HG02943 (cell line): Measurements from ENCODE around the gene IGSF21.

ENCODE experiments used
- ATAC-seq: cut with Tn5 transposase; IDR thresholded peaks from one replicate; pipeline ENCODE4 v1.9.1; 2021; ENCODE audit warnings: mild to moderate bottlenecking, low read depth, moderate library complexity; ENCODE audit not compliant: unreplicated experiment

The IGSF21 gene

GRCh38 chr1:18288722-18289121 lies 181.1 kb downstream of the IGSF21 start:
- ATAC-seq, result no peak

DNA sequence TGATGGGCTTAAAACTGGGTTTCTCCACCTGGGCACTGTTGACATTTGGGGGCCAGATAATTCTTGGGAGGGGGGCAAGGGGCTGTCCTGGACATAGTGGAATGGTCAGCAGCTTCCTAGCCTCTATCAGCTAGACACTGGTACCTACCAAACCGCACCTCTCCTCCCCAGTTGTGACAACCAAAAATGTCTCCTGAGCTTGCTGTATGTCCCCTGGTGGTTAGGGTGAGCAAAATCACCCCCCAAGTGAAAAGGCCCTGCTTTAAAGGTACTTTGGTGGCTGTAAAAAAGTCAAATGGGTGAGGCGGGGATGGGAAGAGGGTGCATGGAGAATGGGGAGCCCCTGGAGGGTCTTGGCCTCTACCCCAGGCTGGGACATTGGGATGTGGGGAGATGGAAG lies 182.0 kb downstream of the IGSF21 start:
- no peak for ATAC-seq

DNA sequence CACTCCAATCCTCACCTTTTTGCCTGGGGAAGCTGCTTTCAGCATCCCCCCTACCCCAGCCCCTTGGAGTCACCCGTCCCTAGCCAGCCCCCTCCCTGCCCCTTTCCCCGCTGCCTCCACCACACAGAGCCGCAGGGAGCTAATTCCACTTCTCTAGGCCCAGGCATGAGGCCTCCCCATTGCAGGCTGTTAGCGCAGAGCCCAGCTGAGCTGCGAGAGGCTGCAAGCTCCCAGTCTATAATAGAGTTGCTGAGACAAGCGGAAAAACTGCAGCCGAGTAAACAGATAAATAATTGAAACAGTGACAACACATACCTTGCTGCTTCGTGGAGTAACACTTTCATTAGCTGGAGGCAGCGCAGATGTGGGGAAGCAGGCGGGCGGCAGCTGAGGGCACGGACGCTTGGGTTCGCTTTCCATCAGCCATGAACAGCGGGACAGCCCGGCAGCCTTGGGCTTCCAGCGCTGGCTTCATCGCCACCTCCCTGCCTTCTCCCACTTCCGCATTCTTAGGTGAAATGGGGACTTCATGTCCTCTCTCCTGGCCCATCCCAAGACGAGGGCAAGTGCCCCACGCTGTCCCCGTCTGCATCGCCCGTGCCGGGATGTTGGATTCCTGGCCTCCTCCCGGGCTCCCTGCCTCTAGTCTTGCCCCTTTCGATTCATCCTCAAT lies 183.3 kb downstream of the IGSF21 start:
- ATAC-seq, result no peak

DNA sequence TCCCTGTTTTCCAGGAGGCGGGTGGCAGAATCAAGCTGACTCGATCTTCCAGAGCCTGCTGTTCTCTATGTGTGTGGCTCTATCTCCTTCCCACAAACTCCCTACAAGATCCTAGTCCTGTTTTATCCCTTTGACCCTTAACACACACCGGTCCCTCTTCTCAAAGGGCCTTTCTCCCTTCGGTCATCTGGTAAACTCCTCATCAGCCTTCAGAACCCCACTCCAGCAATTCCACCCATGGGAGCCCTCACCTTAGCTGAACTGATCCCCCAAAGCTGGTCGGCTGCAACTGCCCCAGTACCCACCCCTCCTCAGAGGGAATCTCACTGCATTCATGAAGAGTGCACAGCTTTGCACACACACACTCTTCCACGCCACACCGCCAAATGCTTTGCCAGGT lies 184.9 kb downstream of the IGSF21 start:
- ATAC-seq, result no peak

DNA sequence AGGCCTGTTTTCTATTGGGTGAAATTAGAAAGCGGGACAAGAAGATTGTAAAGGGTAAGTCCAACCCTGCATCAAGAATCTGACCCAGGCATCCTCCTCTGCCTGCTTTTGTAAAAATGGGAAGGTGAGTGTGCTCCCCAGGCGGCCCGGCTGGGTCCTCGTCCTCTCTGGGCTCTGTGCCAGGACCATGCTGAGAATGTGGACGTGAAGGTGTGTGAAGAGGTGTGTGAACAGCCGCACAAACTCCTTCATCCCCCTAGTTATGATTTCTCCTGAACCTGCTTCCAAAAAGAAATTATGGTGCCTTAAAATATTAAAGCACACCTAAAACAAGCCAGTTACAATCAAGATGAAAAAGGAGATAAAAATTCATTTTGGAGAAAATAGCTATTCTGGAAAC lies 185.7 kb downstream of the IGSF21 start:
- ATAC-seq, result no peak

- no peak for ATAC-seq
These were observed 187.0 kb downstream of the IGSF21 start for GRCh38 chr1:18294437-18295176.

GRCh38 chr1:18297896-18298648 lies 190.5 kb downstream of the IGSF21 start:
- no peak for ATAC-seq

DNA sequence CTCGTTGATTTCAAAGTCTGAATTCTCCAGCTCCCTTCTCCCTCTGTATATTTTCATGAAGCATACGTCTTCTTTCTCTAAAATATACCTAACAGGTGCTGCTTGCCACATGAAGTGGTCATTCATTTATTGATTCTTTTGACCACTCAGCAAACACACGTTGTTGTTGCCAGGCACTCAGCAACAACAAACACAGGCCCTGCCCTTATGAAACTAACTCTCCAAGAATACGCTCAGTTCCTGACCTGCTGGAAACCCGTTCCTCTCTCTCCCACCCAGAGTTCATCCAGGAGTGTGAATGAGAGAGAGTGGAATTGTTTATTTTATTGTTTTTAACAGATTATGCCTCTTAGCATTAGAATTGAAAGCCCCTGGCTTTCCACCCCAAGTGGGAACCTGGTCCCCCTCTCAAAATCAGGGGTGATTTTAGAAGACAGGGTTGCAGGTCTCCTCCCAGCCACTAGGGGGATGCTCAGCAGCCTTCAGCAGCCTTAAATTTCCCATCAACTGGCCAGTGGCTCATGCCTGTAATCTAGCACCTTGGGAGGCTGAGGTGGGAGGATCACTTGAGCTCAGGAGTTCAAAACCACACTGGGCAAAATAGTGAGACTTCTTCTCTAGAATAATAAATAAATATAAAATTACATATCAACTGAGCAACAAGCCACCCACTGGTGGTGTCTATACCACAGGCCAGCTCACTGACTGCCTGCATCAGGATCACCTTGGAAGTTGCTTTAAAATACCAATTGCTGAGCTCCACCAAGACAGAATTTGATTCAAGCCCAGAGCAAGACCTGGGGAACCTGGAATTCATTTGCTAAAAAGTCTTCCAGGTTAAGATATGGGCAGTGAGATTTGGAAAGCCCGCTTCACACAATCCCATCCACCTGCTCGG lies 192.1 kb downstream of the IGSF21 start:
- no peak for ATAC-seq

GRCh38 chr1:18300376-18300775 lies 192.8 kb downstream of the IGSF21 start:
- no peak for ATAC-seq

DNA sequence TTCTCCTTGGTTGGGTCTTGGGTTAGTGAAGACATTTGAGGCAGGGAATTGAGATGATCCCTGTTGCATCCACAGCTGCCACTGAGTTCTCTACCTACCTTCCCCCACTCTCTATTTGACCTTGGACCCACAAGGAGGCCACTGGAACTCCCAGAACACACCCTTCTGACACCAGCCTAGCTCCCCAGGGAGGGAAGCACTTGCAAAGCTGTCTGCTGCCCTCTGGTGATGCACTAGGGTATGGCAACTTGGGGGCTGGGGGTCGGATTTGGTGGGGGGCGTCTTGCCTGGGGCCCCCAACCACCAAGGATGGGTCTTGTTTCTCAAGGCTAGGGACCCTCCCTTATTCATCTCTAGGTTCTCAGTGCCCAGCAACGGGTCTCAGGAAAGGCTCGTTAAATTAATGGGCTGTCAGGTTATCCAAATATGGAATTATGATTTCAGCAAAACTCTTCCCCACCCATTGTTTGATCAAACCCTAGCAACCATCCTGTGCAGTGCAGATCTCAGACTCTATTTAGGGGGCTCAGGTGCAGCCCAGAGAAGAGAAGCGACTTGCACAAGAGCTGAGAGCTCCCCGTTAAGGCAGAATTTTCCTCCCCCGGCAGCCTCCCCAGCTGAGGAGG lies 195.3 kb downstream of the IGSF21 start:
- ATAC-seq, result no peak

DNA sequence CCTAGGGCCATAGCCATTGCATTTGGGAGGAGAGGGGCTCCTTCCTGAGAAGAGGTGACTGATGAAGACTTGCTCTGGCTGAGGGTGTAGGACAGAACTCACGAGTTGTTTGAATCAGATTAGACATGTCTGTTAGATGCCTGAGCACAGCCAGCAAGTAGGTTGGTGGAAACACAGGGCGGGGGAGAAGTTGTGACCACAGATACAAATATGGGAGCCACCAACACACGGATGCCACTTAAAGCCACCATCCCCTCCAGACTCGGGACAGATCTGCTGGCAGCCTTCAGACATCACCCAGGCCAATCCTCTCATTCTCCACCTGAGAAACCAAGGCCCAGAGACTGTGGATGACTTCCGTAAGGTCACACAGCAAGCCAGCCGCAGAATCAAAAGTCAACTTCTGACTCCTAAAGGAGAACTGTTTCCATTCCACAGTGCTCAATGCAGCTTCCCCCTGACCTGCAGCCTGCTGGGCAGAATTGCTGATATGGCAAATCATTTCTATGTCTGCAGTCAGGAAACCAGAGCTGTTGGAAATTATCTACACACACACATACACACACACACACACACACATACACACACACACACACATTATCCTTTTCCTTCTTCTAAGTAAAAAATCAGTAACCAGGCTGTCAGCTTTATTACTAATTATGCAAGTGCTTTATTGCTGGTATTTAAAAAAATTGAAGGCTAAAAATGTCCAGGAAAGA lies 196.7 kb downstream of the IGSF21 start:
- ATAC-seq, result no peak

GRCh38 chr1:18305182-18305795 lies 197.7 kb downstream of the IGSF21 start:
- ATAC-seq, result no peak

DNA sequence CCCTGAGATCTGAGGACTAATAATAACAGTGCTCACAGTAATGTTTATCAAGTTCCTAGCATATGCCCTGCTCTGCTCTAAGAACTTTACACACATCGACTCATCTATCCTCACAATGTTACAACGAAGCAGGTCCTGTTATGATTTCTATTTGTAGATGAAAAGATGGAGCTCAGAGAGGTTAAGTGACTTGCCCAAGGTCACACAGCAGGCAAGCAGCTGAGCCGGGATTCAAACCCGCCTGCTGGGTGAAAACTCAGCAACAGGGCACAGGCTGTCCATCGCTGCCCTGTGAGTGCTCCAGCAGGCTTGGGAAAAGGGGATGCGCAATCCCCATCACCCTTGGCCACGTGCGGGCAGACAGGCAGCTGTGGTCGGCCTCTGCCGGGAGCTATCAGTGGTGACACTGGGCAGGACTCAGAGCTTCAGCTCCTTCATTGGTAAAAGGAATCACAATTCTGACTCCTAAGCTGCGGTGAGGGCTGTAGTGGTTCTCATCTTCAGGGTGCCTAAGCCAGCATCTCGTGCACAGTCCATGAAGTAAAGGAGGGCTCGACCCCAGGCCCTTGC lies 199.8 kb downstream of the IGSF21 start:
- no peak for ATAC-seq

DNA sequence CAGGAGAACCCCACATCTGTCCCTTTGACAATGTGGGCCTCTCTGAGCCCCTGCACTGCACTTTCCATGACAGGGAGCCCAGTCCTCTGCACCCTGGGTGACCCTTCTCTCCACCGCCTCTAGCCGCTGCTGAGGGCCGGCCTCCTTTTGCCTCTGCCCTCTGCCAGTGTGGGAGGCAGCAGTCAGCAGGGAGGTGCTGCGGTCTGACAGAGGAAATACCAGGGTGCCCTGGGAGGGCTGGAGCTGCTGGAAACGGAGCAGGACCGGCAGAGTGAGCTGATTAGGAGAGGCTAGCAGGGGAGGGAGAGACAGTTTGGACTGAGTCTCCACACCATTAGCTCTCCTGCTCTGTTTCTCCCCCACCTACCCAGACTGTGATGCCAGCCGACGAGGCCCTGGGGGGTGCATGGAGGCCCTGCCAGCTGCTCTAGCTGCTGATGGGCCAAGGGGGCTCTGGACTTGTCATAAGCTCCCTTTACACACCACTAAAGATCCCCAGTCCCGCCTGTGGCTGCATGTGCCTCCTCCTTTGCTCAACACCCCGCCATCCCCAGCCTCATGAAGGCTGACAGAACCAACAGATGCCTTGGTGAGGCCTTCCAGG lies 202.1 kb downstream of the IGSF21 start:
- no peak for ATAC-seq

DNA sequence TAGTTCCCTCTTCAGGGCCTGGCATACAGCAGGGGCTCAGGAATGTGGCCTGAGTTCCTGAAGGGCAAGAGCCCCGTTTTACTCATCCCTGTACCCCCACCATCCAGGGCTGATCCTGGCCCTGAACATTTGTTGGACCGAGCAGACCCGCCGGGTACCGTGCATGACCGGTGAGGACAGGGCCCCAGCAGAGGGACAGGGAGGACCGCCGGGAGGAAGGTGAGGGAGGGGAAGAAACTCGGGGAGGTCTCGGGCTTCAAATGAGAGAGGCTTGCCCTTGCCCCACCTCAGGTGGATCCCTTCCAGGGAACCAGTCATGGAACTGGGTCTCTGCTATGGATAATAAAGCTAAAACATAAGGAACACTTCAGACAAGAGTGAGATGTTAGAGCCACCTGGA lies 205.4 kb downstream of the IGSF21 start:
- no peak for ATAC-seq

GRCh38 chr1:18313523-18313922 lies 205.9 kb downstream of the IGSF21 start:
- ATAC-seq, result no peak

DNA sequence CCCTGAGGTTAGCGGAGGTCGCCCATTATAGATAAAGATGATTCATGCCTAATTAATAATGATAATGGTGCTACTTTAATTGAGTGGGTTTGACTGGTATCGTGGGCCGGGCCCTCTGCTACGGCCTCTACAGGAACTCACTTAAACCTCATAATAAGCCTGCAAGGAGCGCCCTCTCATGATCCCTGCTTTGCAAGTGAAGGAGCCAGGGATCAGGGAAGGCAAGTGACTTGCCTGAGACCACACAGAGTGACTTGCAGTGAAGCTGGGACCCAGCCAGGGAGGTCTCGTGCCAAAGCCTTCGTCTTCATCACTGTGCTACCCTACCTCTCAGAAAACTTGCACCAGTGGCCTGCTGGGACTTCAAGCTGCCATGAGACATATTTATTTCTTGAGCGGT lies 206.8 kb downstream of the IGSF21 start:
- no peak for ATAC-seq

GRCh38 chr1:18315449-18315848 lies 207.9 kb downstream of the IGSF21 start:
- ATAC-seq, result no peak
